Muscle layer of colon (tissue), 2 donors: Measurements from ENCODE around the gene RAB11FIP4.

ENCODE experiments used
- H3K27ac ChIP-seq: one replicate; pipeline ENCODE4 v1.7.0; 2013; ENCODE audit warnings: low read depth, mild to moderate bottlenecking, low read length, moderate library complexity
- H3K27me3 ChIP-seq, 2 donors: one replicate each; pipeline ENCODE4 v1.7.0; 2013; ENCODE audit warnings: low read length in 2 of 2, mild to moderate bottlenecking in 2 of 2; ENCODE audit not compliant: insufficient read depth in 2 of 2, control insufficient read depth in 1 of 2
- H3K36me3 ChIP-seq: one replicate; pipeline ENCODE4 v1.7.0; 2013; ENCODE audit warnings: mild to moderate bottlenecking, low read length; ENCODE audit not compliant: insufficient read depth
- H3K4me1 ChIP-seq: one replicate; pipeline ENCODE4 v1.7.0; 2013; ENCODE audit warnings: mild to moderate bottlenecking, low read length; ENCODE audit not compliant: insufficient read depth
- H3K4me3 ChIP-seq, 2 donors: one replicate each; pipeline ENCODE4 v1.7.0; 2013; ENCODE audit warnings: low read length in 2 of 2, low read depth in 1 of 2, mild to moderate bottlenecking in 1 of 2, moderate library complexity in 1 of 2
- H3K9ac ChIP-seq: one replicate; pipeline ENCODE4 v1.7.0; 2013; ENCODE audit warnings: low read length
- H3K9me3 ChIP-seq: one replicate; pipeline ENCODE4 v1.7.0; 2013; ENCODE audit warnings: mild to moderate bottlenecking, low read length
- donor health status: abdominal sarcoma.
- donor health status: Adenocarcinoma of cecum.

The RAB11FIP4 gene

DNA sequence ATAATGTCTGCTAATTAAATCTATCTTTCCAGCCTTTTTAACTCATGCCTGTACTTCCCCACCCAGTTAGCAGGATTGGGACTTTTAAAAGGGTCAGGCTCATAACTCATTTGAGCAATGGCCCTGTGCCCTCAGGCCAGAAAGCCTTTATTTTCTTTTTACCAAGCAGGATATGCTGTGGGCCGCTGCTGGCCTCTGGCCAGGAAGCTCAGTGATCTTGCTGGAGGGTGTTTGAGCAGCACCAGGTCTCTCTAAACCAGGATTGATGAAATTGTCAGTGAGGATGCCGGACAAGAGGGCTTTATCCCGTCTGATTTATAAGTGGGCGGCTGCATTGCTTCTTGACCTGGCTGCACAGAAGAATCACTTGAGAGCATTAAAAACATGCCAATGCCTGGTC is 187.8 kb downstream of the RAB11FIP4 start:
- H3K27ac ChIP-seq: peak overlapping the region; percentile 44

DNA sequence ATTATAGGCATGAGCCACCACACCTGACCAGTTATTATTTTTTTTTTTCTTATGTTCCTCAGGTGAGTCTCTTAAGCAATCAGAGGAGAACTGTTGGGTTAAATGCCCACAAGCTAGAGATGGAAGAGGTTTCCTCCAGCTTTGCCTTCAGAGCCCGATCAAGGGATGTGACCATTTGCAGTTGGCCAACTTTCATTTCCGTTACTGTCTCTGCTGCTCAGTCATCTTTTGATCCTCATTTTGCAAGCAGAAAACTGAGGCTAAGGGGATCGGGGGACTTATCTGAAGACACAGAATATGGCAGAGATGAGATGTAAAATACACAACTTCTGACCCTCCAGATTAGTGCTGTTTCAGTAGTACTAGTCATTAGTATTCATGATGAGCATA is 188.8 kb downstream of the RAB11FIP4 start:
- no peaks in the 10 kb centered on the region for H3K27me3 ChIP-seq
- peaks cover 35% of the 10 kb centered on the region for H3K4me1 ChIP-seq
- peak overlapping the region in 1 of 2 donors; percentile 56 for H3K4me3 ChIP-seq
- H3K27ac ChIP-seq: peak overlapping the region; percentile 79
- H3K36me3 ChIP-seq: no peaks in the 10 kb centered on the region
- peak overlapping the region; percentile 27 for H3K9ac ChIP-seq
- no peaks in the 10 kb centered on the region for H3K9me3 ChIP-seq

More for the DNA sequence above, 187.8 kb downstream of the RAB11FIP4 start:
- Histone ChIP-seq H3K9me3 (no peaks in the 10 kb centered on the region), H3K36me3 (no peaks in the 10 kb centered on the region), H3K27me3 (no peaks in the 10 kb centered on the region), H3K9ac (no peak overlapping the region), H3K4me1 (peaks cover 35% of the 10 kb centered on the region), H3K4me3 (no peak overlapping the region)

DNA sequence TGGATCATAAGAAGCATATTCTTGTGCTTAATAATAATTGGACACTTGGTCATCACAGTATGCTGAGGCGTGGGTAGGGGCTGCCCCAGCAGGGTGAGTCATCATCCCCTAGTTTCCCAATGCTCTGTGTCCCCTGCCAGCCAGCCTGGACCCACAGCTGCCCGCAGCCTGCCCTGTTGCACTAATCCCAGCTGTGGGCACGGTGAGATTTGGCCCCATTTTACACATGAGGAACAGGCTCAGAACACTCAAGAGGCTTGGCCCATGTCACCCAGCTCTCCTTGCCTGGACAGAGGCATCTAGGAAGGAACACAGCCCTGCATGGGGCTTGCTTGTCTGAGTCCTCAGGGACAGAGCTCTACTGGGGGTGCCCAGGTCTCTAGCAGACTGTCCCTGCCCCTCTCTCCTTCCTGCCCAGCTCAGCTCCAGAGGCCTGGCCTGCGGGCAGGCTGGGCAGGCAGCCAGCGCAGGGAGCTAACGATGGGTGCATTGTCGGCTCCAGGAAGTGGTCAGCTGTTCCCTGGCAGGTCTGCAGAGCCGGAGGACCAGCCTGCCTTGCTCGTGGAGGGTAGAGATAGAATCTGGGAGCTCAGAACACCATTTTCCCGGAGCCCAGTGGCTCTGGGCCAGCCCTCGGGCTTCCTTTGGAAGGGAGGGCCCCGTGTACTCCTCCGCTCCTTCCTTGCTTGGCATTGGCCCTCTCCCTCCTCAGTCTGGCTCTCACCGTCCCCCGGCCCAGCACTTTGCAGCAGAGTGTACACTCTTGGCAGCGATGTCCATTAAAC is 189.4 kb downstream of the RAB11FIP4 start:
- H3K27me3 ChIP-seq: no peaks in the 10 kb centered on the region
- peak overlapping the region; percentile 79 for H3K27ac ChIP-seq
- peak overlapping the region in 1 of 2 donors; percentile 56 for H3K4me3 ChIP-seq

DNA sequence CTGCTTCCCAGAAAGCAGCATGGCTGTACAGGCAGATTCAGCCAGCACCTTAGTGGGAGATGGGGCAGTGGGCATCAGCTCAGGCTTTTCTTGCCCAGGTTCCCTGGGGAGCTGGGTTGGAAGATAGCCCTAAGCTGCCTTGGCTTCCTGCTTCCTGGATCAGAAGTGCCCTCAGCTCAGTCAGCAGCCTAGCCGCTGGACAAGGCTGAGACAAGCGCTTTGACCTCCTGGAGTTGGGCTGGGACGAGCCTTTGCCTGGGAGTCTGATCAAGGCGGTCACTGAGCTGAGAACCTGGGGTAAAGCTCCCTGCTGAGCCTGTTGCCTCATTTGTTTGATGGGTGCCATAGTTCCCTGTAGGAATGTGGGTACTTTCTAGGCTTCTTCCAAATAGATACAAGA is 190.0 kb downstream of the RAB11FIP4 start:
- Histone ChIP-seq H3K9ac (peak overlapping the region; percentile 27), H3K36me3 (no peaks in the 10 kb centered on the region), H3K27ac (peak overlapping the region; percentile 79), H3K4me3 (peak overlapping the region in 1 of 2 donors; percentile 56), H3K4me1 (peaks cover 35% of the 10 kb centered on the region), H3K9me3 (no peaks in the 10 kb centered on the region), H3K27me3 (no peaks in the 10 kb centered on the region)

More for the DNA sequence above, 189.4 kb downstream of the RAB11FIP4 start:
- peaks cover 35% of the 10 kb centered on the region for H3K4me1 ChIP-seq
- H3K9me3 ChIP-seq: no peaks in the 10 kb centered on the region
- peak overlapping the region; percentile 27 for H3K9ac ChIP-seq
- no peaks in the 10 kb centered on the region for H3K36me3 ChIP-seq

DNA sequence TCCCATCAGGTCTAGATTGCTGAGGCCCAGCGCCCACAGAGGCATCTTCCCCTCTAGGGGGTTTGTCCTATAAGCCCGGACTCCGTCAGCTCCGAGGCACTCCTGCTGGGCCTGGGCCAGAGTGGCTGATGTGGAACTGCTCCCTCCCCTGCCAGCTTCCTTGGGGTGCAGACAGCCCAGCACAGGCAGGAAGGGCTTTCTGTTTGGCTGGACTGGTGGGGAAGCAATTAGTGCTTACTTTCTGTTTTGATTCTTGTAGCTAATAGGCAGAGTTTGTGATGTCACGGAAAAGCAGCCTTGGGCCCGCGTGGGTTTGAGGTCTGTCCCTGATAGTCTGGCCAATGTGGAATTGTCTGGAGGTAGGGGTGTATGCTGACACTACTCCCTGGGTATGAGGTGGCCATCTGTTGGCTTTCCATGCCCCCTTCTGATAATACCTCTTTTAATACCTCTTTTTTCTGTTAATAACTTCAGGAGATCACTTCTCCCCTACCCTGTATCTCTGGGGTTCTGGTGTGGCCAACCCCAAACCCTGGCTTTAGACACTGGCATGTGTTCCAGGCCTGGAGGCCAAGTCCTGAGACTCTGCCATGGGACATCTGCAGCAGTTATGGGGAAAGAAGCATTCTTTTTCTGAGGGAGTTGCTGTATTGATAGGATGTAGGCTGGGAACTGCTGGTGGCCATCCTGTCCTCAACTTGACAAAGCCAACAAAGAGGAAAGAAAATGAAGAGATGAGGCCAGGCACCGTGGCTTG is 190.9 kb downstream of the RAB11FIP4 start:
- Histone ChIP-seq H3K36me3 (no peaks in the 10 kb centered on the region), H3K4me3 (no peak overlapping the region), H3K9ac (no peak overlapping the region), H3K27ac (peak overlapping the region; percentile 79), H3K4me1 (peaks cover 35% of the 10 kb centered on the region), H3K27me3 (no peaks in the 10 kb centered on the region), H3K9me3 (no peaks in the 10 kb centered on the region)

DNA sequence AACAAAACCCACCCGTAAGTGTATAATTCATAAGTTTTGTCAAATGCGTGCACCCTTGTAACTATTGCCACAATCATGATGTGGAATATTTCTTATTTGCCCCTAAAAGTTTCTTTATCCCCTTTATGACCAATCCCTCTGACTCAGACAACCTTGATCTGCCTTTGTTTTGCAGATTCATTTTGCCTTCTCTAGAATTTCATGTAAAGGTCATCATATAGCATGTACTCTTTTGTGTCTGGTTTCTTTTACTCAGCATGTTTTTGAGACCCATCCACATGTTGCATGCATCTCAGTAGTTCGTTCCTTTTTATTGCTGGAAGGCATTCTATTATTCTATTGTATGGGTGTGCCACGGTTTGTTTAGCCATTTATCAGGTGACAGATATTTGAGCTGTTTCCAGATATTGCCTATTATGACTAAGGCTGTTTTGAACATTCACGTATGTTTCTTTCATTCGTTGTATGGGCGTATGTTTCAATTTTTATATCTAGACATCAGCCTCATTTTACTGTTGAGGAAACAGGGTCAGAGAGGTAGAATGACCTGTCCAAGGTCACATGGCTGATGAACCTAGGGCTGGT is 192.4 kb downstream of the RAB11FIP4 start:
- no peaks in the 10 kb centered on the region for H3K9me3 ChIP-seq
- H3K36me3 ChIP-seq: no peaks in the 10 kb centered on the region
- no peaks in the 10 kb centered on the region for H3K27me3 ChIP-seq
- H3K4me1 ChIP-seq: peaks cover 33% of the 10 kb centered on the region
- H3K9ac ChIP-seq: no peak overlapping the region
- no peak overlapping the region for H3K4me3 ChIP-seq
- H3K27ac ChIP-seq: no peak overlapping the region

DNA sequence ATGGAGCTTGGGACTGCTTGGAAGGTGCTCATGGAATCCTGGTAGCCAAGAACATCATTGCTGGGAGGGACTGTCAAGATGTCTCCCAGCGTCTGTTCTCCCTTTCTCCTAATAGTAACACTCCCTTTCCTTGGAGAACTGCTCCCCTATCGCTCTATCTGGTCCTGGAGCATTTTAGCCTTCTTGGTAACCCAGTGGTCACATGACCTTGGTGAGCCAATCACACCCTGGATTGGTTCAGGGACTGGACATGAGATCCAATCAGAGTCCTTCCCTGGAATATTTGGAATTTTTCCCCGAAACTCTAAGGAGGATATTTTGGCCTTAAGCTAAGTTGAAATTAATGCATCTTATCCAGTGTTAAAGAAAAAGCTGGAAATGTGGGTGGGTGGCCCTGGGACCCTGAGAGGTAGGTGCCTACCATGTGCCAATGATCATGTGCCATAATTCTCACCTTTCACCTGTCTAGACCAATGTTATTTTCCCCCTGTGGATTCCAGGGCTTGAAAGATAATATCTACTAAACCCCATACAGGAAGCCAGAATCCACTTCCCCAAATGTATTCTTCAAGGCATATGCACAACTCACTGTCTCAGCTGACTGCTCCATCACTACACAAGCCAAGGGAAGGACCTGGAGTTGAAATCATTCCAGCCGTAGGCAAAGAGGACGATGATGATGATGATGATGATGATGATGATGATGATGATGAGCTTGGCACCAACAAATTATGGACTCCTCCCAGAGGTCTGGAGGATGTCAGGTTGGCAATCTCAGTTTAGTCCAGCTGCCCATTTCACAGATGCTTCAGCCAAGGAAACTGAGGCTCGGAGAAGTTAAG is 193.2 kb downstream of the RAB11FIP4 start:
- Histone ChIP-seq H3K4me3 (no peak overlapping the region), H3K4me1 (peaks cover 25% of the 10 kb centered on the region), H3K9me3 (no peaks in the 10 kb centered on the region), H3K9ac (no peak overlapping the region), H3K36me3 (no peaks in the 10 kb centered on the region), H3K27ac (no peak overlapping the region), H3K27me3 (no peaks in the 10 kb centered on the region)

DNA sequence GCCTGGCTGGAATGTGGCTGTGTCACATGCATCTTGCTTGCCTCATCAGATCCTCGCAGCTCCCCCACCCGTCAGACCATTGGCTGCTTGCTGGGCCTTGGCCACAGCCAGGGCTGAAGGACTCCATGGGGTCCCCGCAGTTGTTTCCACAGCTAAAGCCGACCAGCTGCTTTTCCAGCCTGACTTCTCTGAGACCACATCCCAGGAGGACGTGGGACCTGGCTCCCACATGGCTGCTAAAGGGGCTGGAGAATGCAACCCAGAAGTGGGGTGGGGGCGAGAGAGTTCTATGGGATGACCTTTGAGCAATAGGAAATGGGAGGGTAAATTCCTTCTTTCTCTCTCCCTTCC is 193.8 kb downstream of the RAB11FIP4 start:
- peaks cover 24% of the 10 kb centered on the region for H3K4me1 ChIP-seq
- no peaks in the 10 kb centered on the region for H3K27me3 ChIP-seq
- no peaks in the 10 kb centered on the region for H3K36me3 ChIP-seq
- no peak overlapping the region for H3K27ac ChIP-seq
- no peak overlapping the region for H3K9ac ChIP-seq
- H3K9me3 ChIP-seq: no peaks in the 10 kb centered on the region
- H3K4me3 ChIP-seq: no peak overlapping the region

DNA sequence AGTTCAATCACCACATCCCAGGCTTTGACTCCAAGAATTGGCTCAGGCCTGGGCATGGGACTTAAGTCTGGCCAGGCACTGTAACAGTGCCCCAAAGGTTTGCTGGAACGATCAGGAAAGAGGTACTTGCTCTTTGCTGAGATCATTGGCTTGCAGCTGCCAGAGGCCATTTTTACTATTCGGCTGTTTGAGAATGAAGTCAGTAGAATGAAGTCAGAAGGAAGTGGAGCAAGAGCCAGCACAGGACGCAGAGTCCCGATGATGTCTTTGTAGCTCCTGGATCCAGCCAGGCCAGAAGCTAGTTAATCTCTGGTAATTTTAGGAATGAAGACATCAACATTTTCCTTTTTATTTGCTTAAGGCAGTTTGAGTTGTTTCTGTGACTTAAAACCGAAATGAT is 195.5 kb downstream of the RAB11FIP4 start:
- no peak overlapping the region for H3K4me3 ChIP-seq
- H3K9ac ChIP-seq: no peak overlapping the region
- no peaks in the 10 kb centered on the region for H3K36me3 ChIP-seq
- no peaks in the 10 kb centered on the region for H3K9me3 ChIP-seq
- H3K4me1 ChIP-seq: peaks cover 7% of the 10 kb centered on the region
- no peaks in the 10 kb centered on the region for H3K27me3 ChIP-seq
- no peak overlapping the region for H3K27ac ChIP-seq

DNA sequence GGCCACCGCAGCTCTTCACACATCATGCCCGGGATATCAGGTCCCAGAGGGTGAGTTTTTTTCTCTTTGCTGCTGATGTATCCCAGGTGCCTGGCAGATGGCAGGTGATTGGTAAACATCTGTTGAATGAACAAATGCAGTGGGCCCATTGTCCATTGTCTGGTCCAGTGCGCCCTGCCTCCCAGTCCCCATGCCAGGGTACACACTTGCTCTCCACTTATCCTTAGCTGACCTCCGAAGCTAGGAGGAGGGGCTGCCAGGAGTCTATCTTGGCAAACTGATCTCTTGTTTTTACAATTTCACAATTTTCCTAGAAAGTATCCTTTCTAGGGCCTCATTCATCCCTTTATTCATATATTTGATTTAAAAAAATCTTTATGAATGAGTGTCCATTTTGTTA is 196.0 kb downstream of the RAB11FIP4 start:
- H3K27ac ChIP-seq: no peak overlapping the region
- no peak overlapping the region for H3K9ac ChIP-seq
- no peaks in the 10 kb centered on the region for H3K27me3 ChIP-seq
- no peaks in the 10 kb centered on the region for H3K9me3 ChIP-seq
- H3K36me3 ChIP-seq: no peaks in the 10 kb centered on the region
- no peak overlapping the region for H3K4me3 ChIP-seq
- H3K4me1 ChIP-seq: peaks cover 2% of the 10 kb centered on the region
